Kidney (tissue), 14 donors: ENCODE measurements around the gene PALM. TPM values are rescaled to one million over a fixed set of nuclear protein-coding genes. Genes with fewer than 3 reads are reported as not detected.
"Not testable (repeated sequence)": the region's sequence is repeated elsewhere in the genome, so short reads cannot be mapped to it uniquely, and the experiment has no call there.

ENCODE experiments used
- DNase-seq, 5 donors: peaks; one replicate each; pipeline ENCODE4 v3.0.0-alpha.2; 2013 to 2020
- FAIRE-seq: peaks from 2 replicates; lab custom pipeline; 2012; peaks lifted over from hg19 to GRCh38; lab: Jason Lieb, UNC
- H3K27ac ChIP-seq, 2 donors: one replicate each; pipeline ENCODE4 v1.7.0; 2013; ENCODE audit warnings: low read depth in 2 of 2, low read length in 2 of 2, inconsistent platforms in 1 of 2
- H3K27me3 ChIP-seq: one replicate; pipeline ENCODE4 v1.7.1; 2013; ENCODE audit warnings: low read length, inconsistent platforms; ENCODE audit not compliant: control insufficient read depth, insufficient read depth
- H3K36me3 ChIP-seq, 3 donors: one replicate each; pipeline versions ENCODE4 v1.7.0 to v1.7.1; 2013; ENCODE audit warnings: low read length in 3 of 3, control low read depth in 1 of 3, inconsistent platforms in 1 of 3; ENCODE audit not compliant: insufficient read depth in 3 of 3, control insufficient read depth in 2 of 3
- H3K4me1 ChIP-seq, 3 donors: one replicate each; pipeline versions ENCODE4 v1.7.0 to v1.7.1; 2013; ENCODE audit warnings: low read length in 3 of 3, inconsistent platforms in 1 of 3, low read depth in 1 of 3; ENCODE audit not compliant: control insufficient read depth in 2 of 3, insufficient read depth in 2 of 3
- H3K4me3 ChIP-seq, 3 donors: one replicate each; pipeline versions ENCODE4 v1.7.0 to v1.8.1; 2013; ENCODE audit warnings: low read length in 3 of 3, control low read depth in 1 of 3, inconsistent platforms in 1 of 3
- H3K9ac ChIP-seq, 3 donors: one replicate each; pipeline versions ENCODE4 v1.7.0 to v1.7.1; 2013; ENCODE audit warnings: low read length in 3 of 3, control low read depth in 1 of 3, inconsistent platforms in 1 of 3
- H3K9me3 ChIP-seq, 3 donors: one replicate each; pipeline versions ENCODE4 v1.7.0 to v1.7.1; 2013; ENCODE audit warnings: low read length in 3 of 3, control low read depth in 1 of 3, inconsistent platforms in 1 of 3; ENCODE audit not compliant: control insufficient read depth in 2 of 3, insufficient read depth in 1 of 3
- CTCF ChIP-seq: IDR thresholded peaks from 3 replicates; pipeline ENCODE4 v1.5.1; 2012; ENCODE audit warnings: mild to moderate bottlenecking, moderate library complexity, borderline replicate concordance; ENCODE audit not compliant: insufficient read depth; ENCODE audit errors: extremely low read depth
- intact Hi-C: fragments of 100-400 bp; cut with DNase I; formaldehyde crosslinking; loops from one replicate; pipeline ENCODE4 v1.11.1; 2022
- polyA plus RNA-seq: library from polyadenylated mRNA; stranded (reverse); fragments of 350-450 nt; fragmentation: Illumina TruSeq; extraction: RNeasy Lipid Tissue Mini Kit (QIAGEN cat#74804); gene quantifications from one replicate; pipeline ENCODE4 v1.2.3, GENCODE V29; 2014; ENCODE audit warnings: low read depth, low replicate concordance; ENCODE audit not compliant: insufficient read depth
- total RNA-seq: library from RNA; stranded (reverse); fragmentation: NEBNext Ultra II Directional; extraction: Animal tissue kit (Norgen Biotek cat#: 25700); gene quantifications from one replicate; pipeline ENCODE4 v1.2.1, GENCODE V29; 2021
- donor health status: control.
- donor health status: control.
- donor health status: control.
- donor health status: control.
- donor health status: control.
- donor health status: DM: yes; HTN: yes; CAD: no.
- donor health status: Normal renal cell carcinoma (clear cell type).

PALM gene
- total and polyA plus RNA-seq, 2 donors from 2014 or later, result 49.4 to 92.3 TPM

- H3K9me3 ChIP-seq, result no peaks in the 10 kb centered on the region
- peak overlapping the region; percentile 26 to 86 (median 50) for H3K9ac ChIP-seq
- peak overlapping the region; percentile 53 to 73 (median 64) for H3K4me3 ChIP-seq
- DNase-seq (peak in 1 of 5 donors; percentile 85), FAIRE-seq (no peak)
- H3K36me3 ChIP-seq, result no peaks in the 10 kb centered on the region
- H3K4me1 ChIP-seq, result peaks cover 0 to 42% (median 10%) of the 10 kb centered on the region in 3 donors
- peak overlapping the region; percentile 90 to 91 for H3K27ac ChIP-seq
- intact Hi-C loops, result no loop called here
- no peak for TF ChIP-seq CTCF
- H3K27me3 ChIP-seq, result no peaks in the 10 kb centered on the region
These were observed 45.0 kb upstream of the PALM start for GRCh38 chr19:663682-664117.

- H3K9me3 ChIP-seq, result no peaks in the 10 kb centered on the region
- peak overlapping the region in 2 of 3 donors; percentile 25 to 58 for H3K4me3 ChIP-seq
- no peaks in the 10 kb centered on the region for H3K27me3 ChIP-seq
- no peak overlapping the region for H3K9ac ChIP-seq
- peaks cover 0 to 36% (median 8%) of the 10 kb centered on the region in 3 donors for H3K4me1 ChIP-seq
- no peak for FAIRE-seq
- peak; percentile 98 for TF ChIP-seq CTCF
- intact Hi-C loops, result loop anchor here (5.0 kb wide), 1 partner anchor 62 kb away; no protein-coding TSS in a partner anchor
- H3K27ac ChIP-seq, result no peak overlapping the region
- DNase-seq, result peak; percentile 86 to 94 (median 92)
- H3K36me3 ChIP-seq, result no peaks in the 10 kb centered on the region
These were observed 43.8 kb upstream of the PALM start for GRCh38 chr19:664913-665443.

- DNase-seq, H3K9ac ChIP-seq, H3K4me3 ChIP-seq, H3K27me3 ChIP-seq, FAIRE-seq, H3K36me3 ChIP-seq, H3K9me3 ChIP-seq, H3K27ac ChIP-seq: not testable (repeated sequence)
- intact Hi-C loops, result loop anchor here (5.0 kb wide), 1 partner anchor 60 kb away; no protein-coding TSS in a partner anchor
- H3K4me1 ChIP-seq, result peaks cover 0 to 15% (median 4%) of the 10 kb centered on the region in 3 donors
These were observed 41.7 kb upstream of the PALM start for GRCh38 chr19:666985-667573.

GRCh38 chr19:668675-669434 is 39.9 kb upstream of the PALM start:
- not testable (repeated sequence) for FAIRE-seq
- intact Hi-C loops, result loop anchor here (5.0 kb wide), 1 partner anchor 58 kb away; no protein-coding TSS in a partner anchor

More at GRCh38 chr19:668675-669434, 39.9 kb upstream of the PALM start:
- H3K36me3 ChIP-seq, DNase-seq, H3K4me1 ChIP-seq, H3K27ac ChIP-seq, H3K4me3 ChIP-seq, H3K27me3 ChIP-seq, H3K9ac ChIP-seq, H3K9me3 ChIP-seq: not testable (repeated sequence)
